ENCODE measurements around the gene SERPINA12. TPM values are rescaled to one million over a fixed set of nuclear protein-coding genes. Genes with fewer than 3 reads are reported as not detected.

Gene SERPINA12
- total RNA-seq, 1 experiment from 2014 or later: not detected

DNA sequence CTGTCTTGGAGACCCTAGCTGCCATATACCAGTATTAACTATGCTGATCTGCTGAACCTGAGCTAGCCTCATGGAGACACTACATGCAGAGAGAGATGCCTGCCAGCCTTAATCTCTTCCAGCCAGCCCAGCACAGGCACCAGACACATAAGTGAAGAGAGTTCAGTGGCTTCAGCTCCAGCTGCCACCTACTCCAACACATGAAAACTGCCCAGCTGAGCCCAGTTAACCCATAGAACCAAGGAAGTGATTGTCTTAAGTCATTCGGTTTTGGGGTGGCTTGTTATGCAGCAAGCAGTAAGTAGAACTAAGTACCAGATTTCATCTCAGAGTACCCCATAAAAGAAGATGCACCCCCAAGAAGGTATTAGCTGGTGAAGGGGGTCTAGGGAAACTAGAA is 64.3 kb downstream of the SERPINA12 start:
- Histone ChIP-seq H3K14ac (ENCODE audit: insufficient read depth, low read length) (no peak overlapping the region), H3K23me2 (ENCODE audit: insufficient read length, low read depth, low read length, poor library complexity, severe bottlenecking) (no peaks in the 10 kb centered on the region), H3K9ac (ENCODE audit: extremely low read depth, insufficient read length, low read length) (no peak overlapping the region), H2BK15ac (ENCODE audit: low read depth, low read length) (no peak overlapping the region), H2BK5ac (ENCODE audit: insufficient read length, low read length) (no peak overlapping the region), H4K20me1 (ENCODE audit: control insufficient read depth, insufficient read depth, insufficient read length) (no peaks in the 10 kb centered on the region), H3K27me3 (ENCODE audit: insufficient read depth, low read length) (no peaks in the 10 kb centered on the region; the same call in 1 of the 2 replicates), H2AFZ (ENCODE audit: low read length) (no peak overlapping the region), H4K91ac (ENCODE audit: insufficient read length, low read depth, low read length) (no peak overlapping the region), H4K8ac (replicated peaks; ENCODE audit: insufficient read length, low read depth, low read length) (no peak overlapping the region), H3K23ac (ENCODE audit: insufficient read length, low read depth, low read length) (no peak overlapping the region), H3K79me1 (ENCODE audit: insufficient read depth, low read depth, low read length, poor library complexity, severe bottlenecking) (no peaks in the 10 kb centered on the region), H3K18ac (ENCODE audit: insufficient read length, low read depth, low read length) (no peak overlapping the region), H3K56ac (ENCODE audit: insufficient read length, low read depth, low read length) (no peak overlapping the region), H2BK20ac (ENCODE audit: low read depth, low read length, poor library complexity, severe bottlenecking) (no peak overlapping the region), H3K4ac (ENCODE audit: low read depth, low read length) (no peak overlapping the region), H3K27ac (ENCODE audit: insufficient read length, low read depth, low read length) (no peak overlapping the region), H3K9me3 (ENCODE audit: control insufficient read depth, low read depth, low read length) (no peaks in the 10 kb centered on the region), H3K4me2 (ENCODE audit: insufficient read depth, insufficient read length, low read length) (no peak overlapping the region), H3T11ph (ENCODE audit: low read length) (no peak overlapping the region), H3K79me2 (ENCODE audit: insufficient read depth, low read length) (no peaks in the 10 kb centered on the region), H4K5ac (ENCODE audit: insufficient read length, low read depth, low read length) (no peak overlapping the region), H2AK5ac (ENCODE audit: insufficient read length, low read length) (no peak overlapping the region), H2BK120ac (ENCODE audit: low read depth, low read length, poor library complexity, severe bottlenecking) (no peak overlapping the region), H3K4me1 (ENCODE audit: insufficient read depth, low read length) (no peaks in the 10 kb centered on the region), H2BK12ac (ENCODE audit: insufficient read length, low read depth, low read length) (no peak overlapping the region)
- no peaks in the 10 kb centered on the region; a peak in 1 of 7 replicates for H3K36me3 Mint-ChIP-seq (ENCODE audit: insufficient read depth in 1 of 3, low read depth in 3 of 3)
- DNase-seq: no peak
- no peak overlapping the region for H3K4me3 Mint-ChIP-seq
- no peak overlapping the region for H3K27ac Mint-ChIP-seq
- TF ChIP-seq, protein P1, sequence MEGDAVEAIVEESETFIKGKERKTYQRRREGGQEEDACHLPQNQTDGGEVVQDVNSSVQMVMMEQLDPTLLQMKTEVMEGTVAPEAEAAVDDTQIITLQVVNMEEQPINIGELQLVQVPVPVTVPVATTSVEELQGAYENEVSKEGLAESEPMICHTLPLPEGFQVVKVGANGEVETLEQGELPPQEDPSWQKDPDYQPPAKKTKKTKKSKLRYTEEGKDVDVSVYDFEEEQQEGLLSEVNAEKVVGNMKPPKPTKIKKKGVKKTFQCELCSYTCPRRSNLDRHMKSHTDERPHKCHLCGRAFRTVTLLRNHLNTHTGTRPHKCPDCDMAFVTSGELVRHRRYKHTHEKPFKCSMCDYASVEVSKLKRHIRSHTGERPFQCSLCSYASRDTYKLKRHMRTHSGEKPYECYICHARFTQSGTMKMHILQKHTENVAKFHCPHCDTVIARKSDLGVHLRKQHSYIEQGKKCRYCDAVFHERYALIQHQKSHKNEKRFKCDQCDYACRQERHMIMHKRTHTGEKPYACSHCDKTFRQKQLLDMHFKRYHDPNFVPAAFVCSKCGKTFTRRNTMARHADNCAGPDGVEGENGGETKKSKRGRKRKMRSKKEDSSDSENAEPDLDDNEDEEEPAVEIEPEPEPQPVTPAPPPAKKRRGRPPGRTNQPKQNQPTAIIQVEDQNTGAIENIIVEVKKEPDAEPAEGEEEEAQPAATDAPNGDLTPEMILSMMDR (conservative IDR thresholded peaks at IDR 0.05): no peak
- H3K9me3 Mint-ChIP-seq: no peaks in the 10 kb centered on the region; a peak in 1 of 5 replicates
- peaks cover 14% of the 10 kb centered on the region for H3K27me3 Mint-ChIP-seq (ENCODE audit: low read depth)
- no CpG with 5 or more reads among the region's 1 CpG for WGBS (ENCODE audit: extremely low coverage, insufficient read length, low lambda C conversion rate)
- peaks cover 4 to 7% of the 10 kb centered on the region in 2 experiments for H3K4me1 Mint-ChIP-seq

Data from H9 (cell line).